HG03108 (cell line): ENCODE data around the gene PTPN18.
"Not testable (repeated sequence)": the region's sequence is repeated elsewhere in the genome, so short reads cannot be mapped to it uniquely, and the experiment has no call there.

ENCODE experiments used
- ATAC-seq: cut with Tn5 transposase; IDR thresholded peaks from one replicate; pipeline ENCODE4 v1.9.1; 2021; ENCODE audit warnings: moderate library complexity; ENCODE audit not compliant: unreplicated experiment

PTPN18 gene, protein sequence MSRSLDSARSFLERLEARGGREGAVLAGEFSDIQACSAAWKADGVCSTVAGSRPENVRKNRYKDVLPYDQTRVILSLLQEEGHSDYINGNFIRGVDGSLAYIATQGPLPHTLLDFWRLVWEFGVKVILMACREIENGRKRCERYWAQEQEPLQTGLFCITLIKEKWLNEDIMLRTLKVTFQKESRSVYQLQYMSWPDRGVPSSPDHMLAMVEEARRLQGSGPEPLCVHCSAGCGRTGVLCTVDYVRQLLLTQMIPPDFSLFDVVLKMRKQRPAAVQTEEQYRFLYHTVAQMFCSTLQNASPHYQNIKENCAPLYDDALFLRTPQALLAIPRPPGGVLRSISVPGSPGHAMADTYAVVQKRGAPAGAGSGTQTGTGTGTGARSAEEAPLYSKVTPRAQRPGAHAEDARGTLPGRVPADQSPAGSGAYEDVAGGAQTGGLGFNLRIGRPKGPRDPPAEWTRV

DNA sequence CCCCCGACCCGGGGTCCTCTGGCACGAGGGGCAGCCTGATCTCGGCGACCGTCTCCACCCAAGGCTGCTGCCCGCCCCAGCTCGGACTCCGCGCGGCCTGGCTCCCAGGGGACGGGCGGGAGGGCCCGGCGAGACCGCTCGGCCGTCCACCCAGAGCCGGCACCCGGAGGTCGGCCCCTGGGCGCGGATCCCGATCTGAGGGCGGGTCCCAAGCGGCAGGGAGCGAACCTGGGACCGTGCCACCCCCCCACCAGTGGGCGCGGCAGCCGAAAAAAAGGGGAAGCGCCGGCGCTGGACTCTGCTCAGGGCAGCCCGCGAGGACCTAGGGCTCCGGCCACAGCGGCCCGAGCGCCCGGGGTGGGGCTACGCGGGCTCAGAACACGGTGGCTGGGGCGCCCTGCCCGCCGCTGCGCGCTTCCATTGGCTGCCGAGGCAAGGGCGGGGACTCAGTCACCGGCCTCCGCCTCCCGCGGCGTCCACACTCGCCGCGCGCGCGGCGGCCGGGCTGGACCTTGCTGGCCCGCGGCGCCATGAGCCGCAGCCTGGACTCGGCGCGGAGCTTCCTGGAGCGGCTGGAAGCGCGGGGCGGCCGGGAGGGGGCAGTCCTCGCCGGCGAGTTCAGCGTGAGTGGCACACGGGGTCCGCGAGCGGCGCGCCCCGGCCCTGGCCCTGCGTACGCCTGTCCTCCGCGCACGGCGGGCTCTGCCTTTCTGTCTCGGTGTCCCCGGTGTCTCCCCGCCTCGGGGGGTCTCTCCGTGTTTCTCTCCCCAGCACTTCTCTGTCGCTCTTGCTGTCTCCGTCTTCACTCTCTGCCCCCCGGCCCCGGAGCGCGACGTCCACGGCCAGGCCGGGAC is at the start of gene PTPN18:
Gene PTPN18 (plus strand): TSS at position 479 of the 854 bp plus-strand sequence. CDS start 52 bp downstream, at position 531.
- ATAC-seq = peak; percentile 78

DNA sequence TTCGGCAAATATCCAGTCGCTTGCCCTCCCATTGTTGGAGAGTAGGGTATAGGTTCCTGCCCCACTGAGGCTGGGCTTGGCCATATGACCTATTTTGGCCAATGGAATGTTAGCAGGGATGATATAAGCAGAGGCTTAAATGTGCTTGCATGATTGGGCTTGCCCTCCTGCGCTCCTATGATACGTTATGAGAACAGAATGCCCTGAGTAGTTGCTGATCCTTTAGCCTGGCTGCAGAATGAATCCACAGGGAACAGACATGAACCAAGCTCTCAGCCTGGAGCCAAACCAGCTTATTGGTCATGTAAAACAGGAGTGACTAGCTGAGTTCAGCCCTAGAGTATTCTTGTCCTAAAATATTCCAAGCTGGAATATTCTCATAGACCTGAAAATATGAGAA is 48.0 kb upstream of the PTPN18 start:
- no peak for ATAC-seq

DNA sequence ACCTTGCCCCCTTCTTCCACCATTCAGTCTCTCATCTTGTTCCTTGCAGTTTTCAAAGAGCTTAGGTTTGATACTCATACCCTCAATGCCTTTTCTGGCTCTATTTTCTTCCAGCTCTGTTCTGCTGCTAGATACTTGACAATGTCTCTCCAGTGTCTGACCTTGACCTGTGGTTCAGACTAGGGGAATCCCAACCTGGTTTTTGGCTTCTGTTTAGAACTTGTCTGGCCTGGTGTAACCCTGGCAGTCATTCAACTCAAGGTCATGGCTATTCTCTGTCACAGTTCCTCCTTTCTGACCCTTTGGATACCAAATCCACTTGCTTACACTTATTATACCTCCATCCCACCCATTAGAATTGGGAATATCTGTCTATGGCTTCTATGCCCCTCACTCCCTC is 45.0 kb upstream of the PTPN18 start:
- ATAC-seq = no peak

DNA sequence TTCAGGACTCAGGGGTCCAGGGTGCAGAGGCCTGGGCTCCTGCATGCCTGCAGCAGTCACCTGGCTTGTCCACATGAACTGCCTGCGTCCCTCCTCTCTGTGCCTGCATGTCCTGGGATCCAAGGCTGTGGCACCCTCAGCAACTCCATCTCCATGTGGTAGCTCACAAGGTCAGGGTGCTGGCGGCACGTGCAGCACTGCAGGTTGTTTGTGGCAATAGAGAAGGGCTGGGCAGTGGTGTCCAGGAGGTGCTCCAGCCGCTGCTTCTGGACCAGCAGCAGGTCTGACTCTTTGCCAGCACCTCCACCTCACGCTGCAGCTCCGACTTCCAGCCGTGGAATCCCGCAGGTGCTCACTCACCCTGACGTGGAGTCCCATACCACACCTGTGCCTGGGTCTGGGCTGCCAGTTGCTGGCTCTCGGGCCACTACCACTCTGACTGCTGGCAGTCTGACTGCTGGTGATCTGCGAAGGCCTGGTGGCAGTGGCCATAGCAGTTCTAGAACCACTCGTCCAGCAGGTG is 42.0 kb upstream of the PTPN18 start:
- no peak for ATAC-seq

DNA sequence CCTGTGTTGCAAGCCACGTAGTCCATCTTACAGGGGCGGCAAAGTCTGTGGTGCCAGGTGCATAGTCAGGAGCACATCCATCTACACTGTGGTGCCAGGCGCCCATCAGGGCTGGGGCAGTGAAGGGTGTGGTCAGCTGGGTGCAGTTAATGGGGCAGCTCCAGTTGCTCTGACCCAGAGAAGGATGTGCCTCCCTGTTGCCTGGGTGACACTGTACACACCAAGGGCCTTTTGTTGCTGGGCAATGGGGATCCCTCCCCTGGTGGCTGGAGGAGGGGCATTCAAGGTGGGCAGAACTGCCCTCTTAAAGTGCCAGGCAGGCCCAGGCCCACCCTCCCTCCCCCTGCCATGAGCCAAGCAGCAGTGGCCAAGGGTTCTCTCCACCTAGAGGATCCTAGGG is 41.5 kb upstream of the PTPN18 start:
- ATAC-seq = no peak

DNA sequence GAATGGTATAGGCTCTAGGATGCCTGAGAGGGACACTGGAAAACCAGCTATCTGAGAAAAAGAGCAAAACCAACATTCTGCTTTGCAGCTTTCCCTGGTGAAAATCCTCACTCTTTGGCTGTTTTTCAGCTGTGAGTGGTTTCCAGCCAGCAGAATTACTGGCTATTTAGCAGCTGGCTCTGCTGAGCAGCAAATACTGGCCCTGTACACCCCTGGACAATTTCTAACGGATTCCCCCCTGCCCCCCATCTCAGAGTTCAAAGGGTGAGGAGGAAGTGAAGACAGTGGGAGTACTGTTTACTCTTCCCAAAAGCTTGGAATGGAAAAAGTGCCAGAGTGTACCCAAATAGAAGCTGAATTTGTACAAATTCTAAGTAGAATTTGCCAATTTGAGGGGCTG is 39.3 kb upstream of the PTPN18 start:
- no peak for ATAC-seq

DNA sequence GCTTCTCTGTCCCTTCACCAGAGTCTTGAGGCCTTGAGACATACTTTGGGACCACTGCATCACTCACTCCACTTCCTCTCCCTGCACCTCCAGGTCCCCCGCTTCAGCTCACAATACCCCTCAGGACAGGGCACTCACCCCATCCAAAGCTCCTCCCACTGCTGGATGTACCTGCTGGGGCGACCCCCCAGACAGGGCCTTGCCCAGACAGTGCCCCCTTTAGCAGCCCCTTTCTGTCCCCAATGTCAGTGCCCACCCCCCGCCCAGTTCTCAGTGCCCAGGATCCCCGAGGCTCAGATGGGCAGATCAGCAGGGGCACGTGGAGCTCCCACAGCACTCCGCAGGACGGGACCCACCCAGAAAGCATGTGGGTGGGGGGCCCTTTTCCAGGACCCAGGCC is 37.0 kb upstream of the PTPN18 start:
- ATAC-seq = no peak

DNA sequence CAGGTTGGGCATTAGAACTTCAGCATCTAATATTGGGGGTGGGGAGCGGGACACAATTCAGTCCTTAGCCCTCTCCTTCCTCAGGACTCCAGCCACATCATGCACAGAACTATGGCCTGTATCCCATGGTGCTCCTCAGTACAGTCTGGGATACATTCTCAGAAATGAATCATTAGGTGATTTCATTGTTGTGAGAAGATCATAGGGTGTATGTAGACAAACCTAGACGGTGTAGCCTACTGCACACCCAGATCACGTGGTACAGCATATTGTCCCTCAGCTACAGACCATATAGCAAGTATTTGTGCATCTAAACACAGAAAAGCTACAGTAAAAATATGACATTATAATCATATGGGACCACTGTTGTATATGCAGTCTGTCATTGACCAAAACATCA is 36.3 kb upstream of the PTPN18 start:
- no peak for ATAC-seq

DNA sequence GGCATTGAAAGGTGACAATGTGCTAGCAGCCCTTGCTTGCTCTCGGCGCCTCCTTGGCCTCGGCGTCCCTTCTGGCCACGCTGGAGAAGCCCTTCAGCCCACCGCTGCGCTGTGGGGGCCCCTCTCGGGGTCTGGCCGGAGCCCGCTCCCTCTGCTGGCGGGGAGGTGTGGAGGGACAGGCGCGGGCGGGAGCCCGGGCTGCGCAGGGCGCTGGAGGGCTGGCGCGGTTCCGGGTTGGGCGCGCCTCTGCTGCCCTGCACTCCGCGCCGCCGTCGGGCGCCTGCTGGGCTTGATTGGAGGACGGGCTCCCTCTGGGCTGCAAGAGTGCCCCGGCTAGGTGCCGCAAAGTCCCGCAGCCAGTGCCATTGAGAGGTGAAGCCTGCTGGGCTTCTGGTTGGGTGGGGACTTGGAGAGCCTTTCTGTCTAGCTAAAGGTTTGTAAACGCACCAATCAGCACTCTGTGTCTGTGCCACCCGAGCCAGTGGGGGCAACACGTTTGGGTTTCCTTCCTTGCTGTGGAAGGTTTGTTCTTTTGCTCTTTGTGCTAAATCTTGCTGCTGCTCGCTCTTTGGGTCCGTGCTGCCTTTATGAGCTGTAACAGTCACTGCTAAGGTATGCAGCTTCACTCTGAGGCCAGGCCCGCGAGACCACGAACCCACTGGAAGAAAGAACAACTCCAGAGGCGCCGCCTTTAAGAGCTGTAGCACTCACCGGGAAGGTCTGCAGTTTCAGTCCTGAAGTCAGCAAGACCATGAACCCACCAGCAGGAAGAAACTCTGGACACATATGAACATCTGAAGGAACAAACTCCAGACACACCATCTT is 27.9 kb upstream of the PTPN18 start:
- ATAC-seq = no peak

DNA sequence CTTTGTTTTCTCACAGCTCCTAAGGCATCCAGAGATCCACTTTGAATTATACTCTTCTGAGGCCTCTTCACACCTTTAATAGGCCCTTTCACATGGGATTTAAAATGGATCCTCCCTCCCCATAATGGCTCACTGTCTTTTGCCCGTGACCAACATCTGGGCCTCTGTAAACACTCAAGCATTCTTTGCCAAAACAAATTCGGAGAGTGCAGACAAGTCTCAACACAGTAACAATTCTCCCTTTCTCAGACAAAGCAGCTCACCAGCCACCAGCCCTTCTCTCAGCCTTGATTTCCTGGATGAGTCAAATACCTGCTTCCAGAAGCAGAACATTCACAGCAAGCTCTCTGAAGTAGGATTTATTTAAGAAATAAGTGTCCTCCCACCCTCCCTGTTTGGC is 27.1 kb upstream of the PTPN18 start:
- ATAC-seq = no peak

DNA sequence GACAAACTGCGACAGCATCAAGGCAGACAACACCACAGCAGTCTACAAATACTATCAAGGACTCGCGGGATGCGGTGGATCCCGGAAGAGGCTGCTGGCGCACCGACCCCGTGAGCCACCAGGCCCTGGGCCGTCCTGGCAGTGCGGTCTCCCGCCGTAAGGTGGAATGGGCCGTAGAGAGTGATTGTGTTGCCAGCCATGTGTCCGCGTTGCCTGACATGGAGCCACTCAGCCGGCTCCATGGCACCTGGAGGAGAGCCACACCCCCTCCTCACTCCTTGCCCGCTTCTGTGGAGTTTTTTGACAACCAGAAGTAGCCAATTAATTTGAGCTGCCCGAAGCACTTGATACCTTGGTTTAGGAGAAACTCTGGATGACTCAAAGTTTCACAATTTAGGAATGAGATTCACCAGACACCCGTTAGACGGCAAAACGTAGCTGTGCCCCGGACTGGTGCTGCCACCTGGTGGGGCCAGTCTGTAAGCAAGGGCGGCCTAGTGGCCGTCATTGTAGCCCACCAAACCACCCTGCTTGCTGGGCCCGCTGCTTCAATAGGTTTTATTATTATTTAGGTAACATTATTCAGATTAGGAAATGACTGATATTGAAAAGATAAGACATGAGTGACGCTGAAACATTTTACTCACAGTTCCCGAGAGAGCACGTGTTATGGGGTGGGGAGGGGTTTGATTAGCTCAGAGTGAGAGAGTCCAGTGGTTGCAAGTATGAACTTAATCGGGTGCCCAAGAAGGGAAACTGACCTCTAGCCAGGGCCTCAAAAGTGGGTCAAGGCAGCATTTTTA is 23.4 kb upstream of the PTPN18 start:
- peak; percentile 75 for ATAC-seq

DNA sequence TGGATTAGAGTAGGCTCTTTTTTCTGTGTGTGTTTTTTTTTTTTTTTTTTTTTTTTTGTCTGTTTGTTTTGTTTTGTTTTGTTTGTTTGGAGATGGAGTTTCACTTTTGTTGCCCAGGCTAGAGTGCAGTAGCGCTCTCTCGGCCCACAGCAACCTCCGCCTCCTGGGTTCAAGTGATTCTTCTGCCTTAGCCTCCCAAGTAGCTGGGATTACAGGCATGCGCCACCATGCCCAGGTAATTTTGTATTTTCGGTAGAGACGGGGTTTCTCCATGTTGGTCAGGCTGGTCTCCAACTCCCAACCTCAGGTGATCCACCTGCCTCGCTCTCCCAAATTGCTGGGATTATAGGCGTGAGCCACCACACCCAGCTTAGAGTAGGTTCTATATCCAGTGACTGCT is 22.6 kb upstream of the PTPN18 start:
- ATAC-seq = not testable (repeated sequence)

DNA sequence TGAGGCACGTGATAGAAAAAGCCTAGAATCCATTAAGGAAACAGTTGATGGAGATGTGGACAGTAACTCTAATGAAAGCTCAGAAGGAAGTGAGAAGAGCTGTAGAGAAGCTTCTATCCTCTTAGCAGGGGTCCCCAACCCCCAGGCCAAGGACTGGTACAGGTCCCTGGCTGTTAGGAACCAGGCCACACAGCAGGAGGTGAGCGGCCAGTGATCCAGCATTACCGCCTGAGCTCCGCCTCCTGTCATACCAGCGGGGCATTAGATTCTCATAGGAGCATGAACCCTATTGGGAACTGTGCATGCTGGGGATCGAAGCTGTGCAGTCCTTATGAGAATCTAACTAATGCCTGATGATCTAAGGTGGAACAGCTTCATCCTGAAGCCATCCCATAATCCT is 21.8 kb upstream of the PTPN18 start:
- ATAC-seq = no peak

DNA sequence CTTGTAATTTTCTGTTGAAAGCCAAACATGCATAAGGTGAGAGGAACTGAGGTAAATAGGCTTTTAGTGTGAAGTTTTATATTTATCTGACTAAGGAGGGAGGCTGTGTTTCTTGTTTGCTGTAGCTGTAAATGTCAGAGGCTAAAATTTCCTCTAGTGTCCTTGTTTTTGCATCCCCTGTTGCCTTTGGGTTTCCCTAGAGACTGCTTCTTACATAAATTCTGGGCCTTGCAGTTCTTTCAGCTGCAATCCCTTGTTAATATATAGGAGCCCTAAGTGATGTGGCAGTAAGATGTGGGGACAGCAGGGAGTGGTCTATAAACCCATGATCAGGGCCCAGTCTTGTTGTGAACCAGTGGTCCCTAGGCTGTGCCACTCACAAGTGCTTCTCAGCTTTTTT is 20.6 kb upstream of the PTPN18 start:
- no peak for ATAC-seq

DNA sequence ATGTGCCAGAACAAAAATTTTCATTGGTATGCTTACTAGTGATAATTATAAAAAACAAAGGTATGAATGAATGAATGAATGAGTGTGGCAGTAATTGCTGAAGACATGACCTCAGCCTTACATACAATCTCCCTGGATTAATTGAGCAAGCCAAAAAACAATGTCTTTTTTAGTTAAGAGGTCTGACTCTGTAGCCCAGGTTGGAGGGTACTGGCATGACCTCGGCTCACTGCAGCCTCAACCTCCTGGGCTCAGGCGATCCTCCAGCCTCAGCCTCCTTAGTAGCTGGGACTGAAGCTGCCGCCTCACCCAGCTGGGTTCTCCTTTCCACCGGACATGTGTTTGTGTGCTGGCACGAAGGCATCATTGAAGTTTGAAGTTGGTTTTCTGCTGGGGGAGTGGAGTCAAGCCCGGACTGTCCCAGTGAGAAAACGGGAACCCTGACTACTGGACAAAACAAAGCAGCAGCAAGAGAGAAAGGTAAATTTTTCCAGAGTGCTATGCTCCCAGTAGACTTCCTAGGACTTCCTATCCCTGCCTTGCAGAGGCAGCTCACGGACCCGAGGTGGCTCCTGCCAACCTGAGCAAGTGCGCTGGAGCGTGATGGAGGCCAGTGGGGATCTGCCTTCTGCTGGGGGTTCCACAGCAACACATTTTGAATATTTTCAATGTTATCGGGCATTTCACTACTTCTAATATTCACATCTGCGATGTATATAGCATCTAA is 19.5 kb upstream of the PTPN18 start:
- no peak for ATAC-seq

DNA sequence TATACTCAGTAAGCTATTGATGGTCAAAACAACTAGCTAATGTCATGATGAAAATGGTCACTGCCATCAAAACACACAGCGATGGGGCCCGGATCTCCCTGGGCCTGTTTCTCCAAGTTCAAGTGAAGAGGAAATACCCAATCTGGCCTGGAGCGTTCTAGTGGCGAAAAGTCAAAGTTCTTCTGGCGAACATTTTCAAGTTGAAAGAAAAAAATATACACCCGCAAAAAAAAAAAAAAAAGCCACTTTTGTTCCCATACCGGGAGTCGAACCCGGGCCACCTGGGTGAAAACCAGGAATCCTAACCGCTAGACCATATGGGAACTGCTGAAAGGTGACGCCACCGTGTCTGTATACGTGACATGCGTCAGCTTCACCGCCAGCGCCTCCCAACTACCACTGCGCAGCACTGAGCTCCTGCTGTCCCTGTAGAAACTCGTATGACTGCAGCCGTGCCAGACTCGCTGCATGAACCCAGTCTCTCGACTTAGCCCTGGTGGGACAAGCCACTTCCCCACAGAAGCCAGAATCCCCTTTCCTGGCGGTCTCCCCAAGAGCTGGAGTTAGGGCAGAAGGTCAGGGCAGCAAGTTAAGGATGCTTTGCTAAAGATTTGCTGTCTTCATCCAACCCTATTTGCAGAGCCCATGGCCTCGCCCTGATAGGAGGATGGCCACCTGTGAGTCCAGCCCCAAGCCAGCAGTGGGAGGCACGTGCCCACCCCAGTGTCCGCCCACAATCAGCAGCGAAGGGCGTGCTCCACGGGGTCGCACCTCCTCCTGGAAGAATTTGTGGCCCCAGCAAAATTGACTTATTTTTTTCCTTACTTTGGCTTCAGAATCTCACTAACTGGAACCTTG is 18.8 kb upstream of the PTPN18 start:
- no peak for ATAC-seq

DNA sequence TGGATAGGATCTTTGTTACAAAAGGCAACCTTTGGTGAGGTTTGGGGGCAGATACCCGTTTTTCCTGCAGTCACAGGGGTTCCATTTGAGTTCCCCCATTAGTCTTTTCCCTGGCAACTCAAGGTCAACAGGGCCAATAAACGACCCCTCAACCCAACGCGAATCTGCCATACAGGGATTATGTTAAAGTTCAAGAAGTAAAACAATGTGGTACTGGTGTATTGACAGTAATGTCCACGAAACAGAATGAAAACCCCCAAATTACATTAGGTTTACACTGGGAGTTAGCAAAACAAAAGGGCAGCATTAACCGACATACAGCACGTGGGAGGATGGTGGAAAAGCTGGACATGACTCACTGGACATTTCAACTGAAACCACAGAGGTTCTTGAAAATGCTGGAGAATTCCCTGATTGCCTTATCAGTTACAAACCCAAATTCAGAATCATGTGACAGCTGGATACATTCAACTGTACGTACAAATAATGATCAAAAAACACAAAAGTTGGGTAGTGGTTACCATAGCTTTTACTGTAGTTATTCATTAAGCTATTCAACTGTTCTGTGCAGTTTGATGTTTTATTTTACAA is 18.0 kb upstream of the PTPN18 start:
- ATAC-seq = no peak

DNA sequence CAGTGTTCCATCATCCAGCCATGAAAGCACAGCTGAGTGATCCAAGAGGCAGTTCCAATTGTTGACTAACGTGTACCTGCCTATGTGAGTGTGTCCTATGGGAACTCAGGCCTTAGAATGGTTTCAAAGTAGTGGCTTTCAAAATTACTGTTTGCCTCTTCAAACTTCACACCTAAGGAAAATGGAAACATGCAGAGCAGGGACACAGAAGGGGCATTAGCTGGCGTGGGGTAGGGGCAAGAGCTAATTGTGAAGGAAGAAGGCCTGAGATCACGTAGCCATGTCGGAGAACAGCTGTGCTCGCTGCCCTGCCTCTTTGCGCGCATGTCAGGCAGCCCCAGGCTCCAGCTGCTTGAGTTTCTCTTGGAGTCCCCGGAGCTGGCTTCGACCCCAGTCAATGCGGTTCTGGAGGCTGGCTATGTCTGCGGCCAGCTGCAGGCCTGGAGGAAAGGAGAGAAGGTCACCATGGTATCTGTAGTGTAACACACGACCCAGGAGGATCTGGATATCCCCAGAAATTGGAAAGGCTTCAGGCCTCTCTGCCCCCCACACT is 17.0 kb upstream of the PTPN18 start:
- no peak for ATAC-seq
